Measurements from ENCODE around the gene ZBTB46. TPM values are rescaled to one million over a fixed set of nuclear protein-coding genes. Genes with fewer than 3 reads are reported as not detected.

The ZBTB46 gene
- total RNA-seq, 1 donor from 2014 or later: 0.53 TPM

GRCh38 chr20:63748070-63748933 lies 82.8 kb downstream of the ZBTB46 start:
- no peak for TF ChIP-seq CTCF (IDR thresholded peaks at IDR 0.05; ENCODE audit: insufficient read depth, low read length, severe bottlenecking)
- Histone ChIP-seq H3K27me3 (ENCODE audit: control insufficient read depth, insufficient read depth, low read length) (no peaks in the 10 kb centered on the region), H3K4me3 (ENCODE audit: low read depth, low read length) (no peak overlapping the region), H3K36me3 (ENCODE audit: control insufficient read depth, insufficient read depth, low read length) (peaks cover 3% of the 10 kb centered on the region)
- FAIRE-seq (no peak), DNase-seq (ENCODE audit: low read depth) (no peak)

- no peak for TF ChIP-seq CTCF (IDR thresholded peaks at IDR 0.05; ENCODE audit: insufficient read depth, low read length, severe bottlenecking)
- no peak for FAIRE-seq
- Histone ChIP-seq H3K36me3 (ENCODE audit: control insufficient read depth, insufficient read depth, low read length) (peaks cover 8% of the 10 kb centered on the region), H3K4me3 (ENCODE audit: low read depth, low read length) (no peak overlapping the region), H3K27me3 (ENCODE audit: control insufficient read depth, insufficient read depth, low read length) (no peaks in the 10 kb centered on the region)
- no peak for DNase-seq (ENCODE audit: low read depth)
These were observed 83.4 kb downstream of the ZBTB46 start for GRCh38 chr20:63747622-63748069.

- Histone ChIP-seq H3K4me3 (ENCODE audit: low read depth, low read length) (no peak overlapping the region), H3K27me3 (ENCODE audit: control insufficient read depth, insufficient read depth, low read length) (no peaks in the 10 kb centered on the region), H3K36me3 (ENCODE audit: control insufficient read depth, insufficient read depth, low read length) (peaks cover 15% of the 10 kb centered on the region)
- FAIRE-seq (no peak), DNase-seq (ENCODE audit: low read depth) (no peak)
- no peak for TF ChIP-seq CTCF (IDR thresholded peaks at IDR 0.05; ENCODE audit: insufficient read depth, low read length, severe bottlenecking)
These were observed 84.2 kb downstream of the ZBTB46 start for GRCh38 chr20:63746751-63747315.

- Histone ChIP-seq H3K4me3 (ENCODE audit: low read depth, low read length) (no peak overlapping the region), H3K36me3 (ENCODE audit: control insufficient read depth, insufficient read depth, low read length) (peaks cover 18% of the 10 kb centered on the region), H3K27me3 (ENCODE audit: control insufficient read depth, insufficient read depth, low read length) (no peaks in the 10 kb centered on the region)
- TF ChIP-seq CTCF (IDR thresholded peaks at IDR 0.05; ENCODE audit: insufficient read depth, low read length, severe bottlenecking): no peak
- FAIRE-seq: no peak
- no peak for DNase-seq (ENCODE audit: low read depth)
These were observed 84.9 kb downstream of the ZBTB46 start for GRCh38 chr20:63745961-63746731.

GRCh38 chr20:63745424-63745805 lies 85.6 kb downstream of the ZBTB46 start:
- H3K4me3 ChIP-seq (ENCODE audit: low read depth, low read length): no peak overlapping the region
- peaks cover 18% of the 10 kb centered on the region for H3K36me3 ChIP-seq (ENCODE audit: control insufficient read depth, insufficient read depth, low read length)
- DNase-seq (ENCODE audit: low read depth) (no peak), FAIRE-seq (no peak)
- H3K27me3 ChIP-seq (ENCODE audit: control insufficient read depth, insufficient read depth, low read length): no peaks in the 10 kb centered on the region
- no peak for TF ChIP-seq CTCF (IDR thresholded peaks at IDR 0.05; ENCODE audit: insufficient read depth, low read length, severe bottlenecking)
